ENCODE measurements around the gene MRAS.

- no peak for TF ChIP-seq POLR2A (IDR thresholded peaks at IDR 0.05; ENCODE audit: low read length)
- TF ChIP-seq GATA1 (IDR thresholded peaks at IDR 0.05; ENCODE audit: low read depth, low read length), result no peak
These were observed 24.8 kb downstream of the MRAS start for GRCh38 chr3:138373087-138373735.

All from erythroblast (primary cell).